CD4-positive, alpha-beta T cell (primary cell): ENCODE measurements around the gene RBM4. TPM values are rescaled to one million over a fixed set of nuclear protein-coding genes. Genes with fewer than 3 reads are reported as not detected.

Experiments
- ATAC-seq: fragments of 200-7000 bp; cut with Tn5 transposase; one replicate; pipeline ENCODE4 v1.10.0; 2022; ENCODE audit warnings: mild to moderate bottlenecking; ENCODE audit not compliant: poor library complexity
- CTCF ChIA-PET: fragments of 350-600 bp; sonication (Branson Sonifier 250); formaldehyde crosslinking; loops from one replicate; lab custom pipeline; 2021; ENCODE audit warnings: antibody characterized with exemption, inconsistent platforms; lab: Charles Lee
- POLR2A ChIA-PET: fragments of 350-600 bp; sonication (Branson Sonifier 250); formaldehyde crosslinking; loops from one replicate; lab custom pipeline; 2021; ENCODE audit warnings: antibody characterized with exemption, inconsistent platforms; lab: Charles Lee
- DNase-seq, 14 experiments: peaks; one replicate each; pipeline ENCODE4 v3.0.0-alpha.2; 2013 to 2020; ENCODE audit warnings: mixed read lengths in 2 of 14
- H3K27ac ChIP-seq, 2 donors: one replicate each; pipeline versions ENCODE4 v1.5.1 to v1.7.0; 2013; ENCODE audit warnings: low read length in 2 of 2, low read depth in 1 of 2, mild to moderate bottlenecking in 1 of 2
- H3K27me3 ChIP-seq, 2 experiments: 1 replicate in 1 of 2; 2 replicates in 1 of 2; pipeline versions ENCODE4 v1.6.1 to v1.7.0; 2013; ENCODE audit warnings: low read length in 2 of 2, control low read depth in 1 of 2, mild to moderate bottlenecking in 1 of 2, moderate library complexity in 1 of 2; ENCODE audit not compliant: insufficient read depth in 2 of 2, control insufficient read depth in 1 of 2
- H3K36me3 ChIP-seq: one replicate; pipeline ENCODE4 v1.6.1; 2013; ENCODE audit warnings: low read length, control low read depth; ENCODE audit not compliant: insufficient read depth
- H3K4me1 ChIP-seq: one replicate; pipeline ENCODE4 v1.6.1; 2013; ENCODE audit warnings: low read length, control low read depth; ENCODE audit not compliant: insufficient read depth
- H3K4me3 ChIP-seq: one replicate; pipeline ENCODE4 v1.5.1; 2013; ENCODE audit warnings: mild to moderate bottlenecking, low read length, moderate library complexity
- H3K9me3 ChIP-seq, 2 experiments: 1 replicate in 1 of 2; 2 replicates in 1 of 2; pipeline versions ENCODE4 v1.6.1 to v1.7.0; 2013; ENCODE audit warnings: low read length in 2 of 2, mild to moderate bottlenecking in 2 of 2, control low read depth in 1 of 2, moderate library complexity in 1 of 2; ENCODE audit not compliant: control insufficient read depth in 1 of 2, insufficient read depth in 1 of 2
- H3K27ac Mint-ChIP-seq: one replicate; pipeline ENCODE4 v1.8.0; 2020; ENCODE audit warnings: mixed read lengths
- H3K27me3 Mint-ChIP-seq: one replicate; pipeline ENCODE4 v1.8.0; 2021; ENCODE audit warnings: mixed read lengths
- H3K36me3 Mint-ChIP-seq: one replicate; pipeline ENCODE4 v1.8.0; 2021; ENCODE audit warnings: low read depth, mixed read lengths
- H3K4me1 Mint-ChIP-seq: one replicate; pipeline ENCODE4 v1.8.0; 2021; ENCODE audit warnings: low read depth, mixed read lengths
- H3K4me3 Mint-ChIP-seq: one replicate; pipeline ENCODE4 v1.8.0; 2020; ENCODE audit warnings: mild to moderate bottlenecking, mixed read lengths
- H3K9me3 Mint-ChIP-seq: one replicate; pipeline ENCODE4 v1.8.0; 2020; ENCODE audit warnings: mixed read lengths
- CTCF ChIP-seq: fragments of 200-600 bp; IDR thresholded peaks from one replicate; pipeline ENCODE4 v1.8.0; 2022; ENCODE audit warnings: antibody characterized with exemption, mild to moderate bottlenecking
- intact Hi-C, 2 experiments: fragments of 100-400 bp; cut with DNase I in 1 of 2; cut with micrococcal nuclease in 1 of 2; formaldehyde crosslinking; loops; one replicate each; pipeline versions ENCODE4 v1.15.1 to v1.9.0; 2023 to 2025; cut with DNase I, micrococcal nuclease
- total RNA-seq, 174 experiments: library from RNA in 2 of 174; stranded (reverse) in 2 of 174; gene quantifications; one replicate each; pipeline ENCODE4 v1.2.3 and lab custom pipeline; 2021 to 2026

RBM4 gene
- total RNA-seq, 2 experiments from 2014 or later, result 194 to 197 TPM

DNA sequence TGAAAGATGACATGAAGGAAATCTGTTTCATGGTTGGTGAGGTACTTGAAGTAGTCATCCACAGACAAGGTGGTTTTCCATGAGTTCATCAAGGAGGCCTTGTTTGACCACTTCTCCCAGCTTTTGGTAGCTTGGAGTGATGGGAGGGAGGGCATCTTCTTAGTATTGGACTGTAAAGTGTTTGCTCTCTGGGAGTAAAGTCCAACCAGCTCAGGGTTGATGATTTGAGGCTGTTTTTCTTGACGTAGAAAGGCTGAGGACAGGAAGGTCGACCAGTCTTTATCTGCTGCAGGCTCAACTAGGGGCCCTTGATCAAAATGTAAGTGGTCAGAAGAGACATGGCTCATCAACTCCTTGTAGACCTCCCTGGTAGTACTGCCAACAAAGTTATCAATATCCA lies 47.3 kb upstream of the RBM4 start:
- no peak for TF ChIP-seq CTCF
- Mint-ChIP-seq H3K27ac (no peak overlapping the region), H3K27me3 (no peaks in the 10 kb centered on the region), H3K9me3 (no peaks in the 10 kb centered on the region), H3K4me3 (peak overlapping the region; percentile 7), H3K4me1 (peaks cover 23% of the 10 kb centered on the region), H3K36me3 (peaks cover 4% of the 10 kb centered on the region)
- no peaks in the 10 kb centered on the region for H3K9me3 ChIP-seq
- H3K27me3 ChIP-seq, result no peaks in the 10 kb centered on the region
- H3K4me1 ChIP-seq, result peaks cover 39% of the 10 kb centered on the region
- no peak overlapping the region for H3K4me3 ChIP-seq
- intact Hi-C loops, result loop anchor here in 1 of 2 experiments (5.0 kb wide), 2 partner anchors 86 to 119 kb away; partner anchors contain the start of gene RBM4B
- no peaks in the 10 kb centered on the region for H3K36me3 ChIP-seq
- H3K27ac ChIP-seq, result no peak overlapping the region
- ChIA-PET POLR2A (interaction anchor here (0.7 to 5.3 kb wide), 3 partner anchors 25 to 87 kb away, joined by 3 to 39 read pairs (median 18); partner anchors contain the start of genes RBM14, RBM4 and RBM4B), CTCF (interaction anchor here (1.4 to 3.7 kb wide), 2 partner anchors 88 to 152 kb away, joined by 5 to 47 read pairs; partner anchors contain the start of genes MRPL11 and RBM4B)
- no peak for DNase-seq
- no peak for ATAC-seq

DNA sequence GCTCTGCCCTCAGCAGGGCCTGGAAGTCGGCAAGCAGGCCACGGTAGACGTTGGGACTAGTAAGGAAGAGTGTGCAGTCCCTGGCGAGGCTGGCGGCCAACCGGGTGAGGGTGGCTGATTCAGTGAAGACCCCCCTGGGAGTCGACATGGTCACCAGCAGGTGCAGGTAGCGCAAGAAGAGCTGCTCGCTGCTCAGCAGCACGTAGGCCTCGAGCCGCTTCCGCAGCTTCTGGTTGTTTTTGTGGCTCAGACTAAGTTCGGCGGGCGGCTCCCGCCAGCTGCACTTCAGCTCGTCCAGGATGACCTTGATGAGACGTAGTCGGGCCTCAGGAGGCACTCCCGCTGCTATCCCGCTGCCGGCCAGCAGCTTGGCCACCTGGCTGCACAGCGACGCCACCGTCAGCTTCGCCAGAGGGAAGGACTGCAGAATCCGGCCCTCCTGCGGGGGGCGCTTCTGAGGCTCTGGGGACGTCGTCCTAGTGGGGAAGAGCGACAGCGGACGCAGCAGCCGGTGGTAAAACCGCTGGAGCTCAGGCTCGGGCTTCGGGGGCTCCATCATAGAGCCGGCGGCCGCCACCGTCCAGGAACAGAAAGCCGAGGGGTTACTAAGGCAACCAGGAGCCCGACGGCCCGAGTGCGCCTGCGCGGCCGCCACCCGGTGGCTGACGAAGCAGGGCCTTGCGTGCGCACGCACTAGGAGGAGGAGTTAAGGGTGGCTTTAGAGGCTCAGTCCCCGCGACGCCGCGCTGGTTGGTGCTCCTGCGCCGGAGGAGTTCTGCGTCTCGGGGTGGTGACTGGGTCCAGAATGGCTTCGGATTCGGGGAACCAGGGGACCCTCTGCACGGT lies 45.8 kb upstream of the RBM4 start, which contains the start of the genes CCDC87 and CCS:
CCDC87 (minus strand) TSS at position 607 of the 846 bp plus-strand sequence; CDS start at position 559, 48 bp downstream.
CCS (plus strand) TSS at position 729 of the 846 bp plus-strand sequence; CDS start at position 806, 77 bp downstream.
- H3K9me3 Mint-ChIP-seq, result no peaks in the 10 kb centered on the region
- H3K36me3 Mint-ChIP-seq, result peaks cover 4% of the 10 kb centered on the region
- peaks cover 39% of the 10 kb centered on the region for H3K4me1 ChIP-seq
- H3K27me3 ChIP-seq, result no peaks in the 10 kb centered on the region
- peak; percentile 55 for TF ChIP-seq CTCF
- H3K27ac ChIP-seq, result peak within 1 kb of the TSS; percentile 58 to 81
- CTCF ChIA-PET, result interaction anchor here (0.6 to 3.7 kb wide), 18 partner anchors 12 to 430 kb away, joined by 3 to 47 read pairs (median 4); partner anchors contain the start of genes RBM14, RBM4 and RBM4B
- POLR2A ChIA-PET, result interaction anchor here (0.6 to 5.3 kb wide), 9 partner anchors 20 to 112 kb away, joined by 3 to 42 read pairs (median 5); partner anchors contain the start of genes DPP3, RBM14, RBM4 and RBM4B
- DNase-seq, result peak; percentile 98 to 100 (median 99)
- ATAC-seq, result peak; percentile 99
- H3K27me3 Mint-ChIP-seq, result no peaks in the 10 kb centered on the region
- H3K36me3 ChIP-seq, result no peaks in the 10 kb centered on the region
- peak within 1 kb of the TSS; percentile 98 for H3K4me3 Mint-ChIP-seq
- peaks cover 23% of the 10 kb centered on the region for H3K4me1 Mint-ChIP-seq
- no peaks in the 10 kb centered on the region for H3K9me3 ChIP-seq
- H3K27ac Mint-ChIP-seq, result peak within 1 kb of the TSS; percentile 85
- peak within 1 kb of the TSS; percentile 79 for H3K4me3 ChIP-seq
- intact Hi-C loops, result loop anchor here (1.0 to 5.0 kb wide), 5 partner anchors 24 to 120 kb away; partner anchors contain the start of genes RBM4 (in 2 of the 2), RBM14 (in 1 of the 2) and RBM4B (in 1 of the 2)

DNA sequence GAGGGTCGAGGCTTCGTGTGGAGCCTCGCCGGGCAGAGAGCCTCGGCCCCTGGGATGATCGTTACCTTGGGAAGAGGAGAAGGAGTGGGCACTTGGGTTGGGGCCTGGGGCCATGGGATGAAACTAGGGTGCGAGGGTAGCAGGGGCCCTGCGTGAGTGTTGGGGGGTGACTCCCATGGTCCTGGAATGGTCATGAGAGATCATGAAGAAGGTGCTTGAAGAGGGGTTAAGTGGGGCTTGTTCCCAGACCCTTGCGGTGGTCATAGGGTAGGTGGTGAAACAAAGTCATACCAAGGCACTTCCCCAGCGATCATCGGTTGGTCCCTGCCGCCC lies 45.2 kb upstream of the RBM4 start:
- ChIA-PET POLR2A (interaction anchor here (0.8 to 5.3 kb wide), 8 partner anchors 24 to 113 kb away, joined by 3 to 42 read pairs (median 12); partner anchors contain the start of genes DPP3, RBM14, RBM4 and RBM4B), CTCF (interaction anchor here (0.8 to 3.7 kb wide), 11 partner anchors 12 to 241 kb away, joined by 3 to 47 read pairs (median 5); partner anchors contain the start of genes RBM14, RBM4 and RBM4B)
- peaks cover 4% of the 10 kb centered on the region for H3K36me3 Mint-ChIP-seq
- H3K27ac Mint-ChIP-seq, result peak overlapping the region; percentile 85
- Histone ChIP-seq H3K36me3 (no peaks in the 10 kb centered on the region), H3K9me3 (no peaks in the 10 kb centered on the region), H3K27me3 (no peaks in the 10 kb centered on the region), H3K27ac (peak overlapping the region; percentile 58 to 81), H3K4me1 (peaks cover 39% of the 10 kb centered on the region), H3K4me3 (peak overlapping the region; percentile 79)
- no peak for TF ChIP-seq CTCF
- no peaks in the 10 kb centered on the region for H3K27me3 Mint-ChIP-seq
- no peak for ATAC-seq
- H3K9me3 Mint-ChIP-seq, result no peaks in the 10 kb centered on the region
- no peak for DNase-seq
- H3K4me3 Mint-ChIP-seq, result peak overlapping the region; percentile 98
- intact Hi-C loops, result loop anchor here (1.0 to 5.0 kb wide), 5 partner anchors 23 to 121 kb away; partner anchors contain the start of genes RBM4 (in 2 of the 2), RBM14 (in 1 of the 2) and RBM4B (in 1 of the 2)
- peaks cover 23% of the 10 kb centered on the region for H3K4me1 Mint-ChIP-seq
